GM12873 (cell line): ENCODE results near the gene XRCC5.

Experiments used
- CTCF ChIP-seq: IDR thresholded peaks from 2 replicates; pipeline ENCODE4 v1.5.1; 2012; ENCODE audit warnings: low read depth, mild to moderate bottlenecking, moderate library complexity, low read length, control low read depth; ENCODE audit not compliant: insufficient read depth; ENCODE audit errors: missing control alignments

XRCC5 gene

DNA sequence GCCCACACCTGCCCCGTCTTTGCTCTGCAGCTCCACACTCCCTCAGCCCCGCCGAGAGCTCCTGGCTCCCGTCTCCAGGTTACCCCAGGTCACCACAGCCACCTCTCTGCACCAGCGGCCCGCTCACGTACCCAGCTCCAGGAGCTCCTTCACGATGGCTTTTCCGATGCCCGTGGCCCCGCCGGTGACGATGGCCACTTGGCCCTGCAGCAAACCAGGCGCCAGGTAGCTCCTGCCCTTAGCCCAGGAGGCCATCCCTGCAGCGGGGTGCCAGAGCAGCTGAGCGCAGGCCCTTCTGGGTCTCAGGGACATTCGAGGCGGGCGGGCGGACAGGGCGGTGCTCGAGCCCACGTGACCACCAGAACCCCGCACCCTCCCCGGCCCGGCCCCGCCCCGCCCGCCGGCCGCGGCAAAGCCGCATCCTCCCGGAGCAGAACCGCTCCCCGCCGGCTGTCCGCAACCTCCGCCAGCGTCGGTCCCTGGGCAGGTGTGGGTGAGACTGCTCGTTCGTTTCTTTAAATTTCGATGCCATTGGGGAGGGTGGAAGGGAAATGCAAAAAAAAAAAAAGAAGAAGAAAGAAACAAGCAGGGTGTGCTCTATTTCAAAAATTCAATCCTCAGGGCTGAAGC is 27.5 kb upstream of the XRCC5 start, which contains the start of the genes PECR and TMEM169:
Gene PECR (minus strand): TSS at position 323 of the 630 bp plus-strand sequence. CDS start 68 bp downstream, at position 255.
Gene TMEM169 (plus strand): TSS at position 433 of the 630 bp plus-strand sequence. CDS start 14,045 bp downstream, outside the sequence.
- no peak for TF ChIP-seq CTCF

DNA sequence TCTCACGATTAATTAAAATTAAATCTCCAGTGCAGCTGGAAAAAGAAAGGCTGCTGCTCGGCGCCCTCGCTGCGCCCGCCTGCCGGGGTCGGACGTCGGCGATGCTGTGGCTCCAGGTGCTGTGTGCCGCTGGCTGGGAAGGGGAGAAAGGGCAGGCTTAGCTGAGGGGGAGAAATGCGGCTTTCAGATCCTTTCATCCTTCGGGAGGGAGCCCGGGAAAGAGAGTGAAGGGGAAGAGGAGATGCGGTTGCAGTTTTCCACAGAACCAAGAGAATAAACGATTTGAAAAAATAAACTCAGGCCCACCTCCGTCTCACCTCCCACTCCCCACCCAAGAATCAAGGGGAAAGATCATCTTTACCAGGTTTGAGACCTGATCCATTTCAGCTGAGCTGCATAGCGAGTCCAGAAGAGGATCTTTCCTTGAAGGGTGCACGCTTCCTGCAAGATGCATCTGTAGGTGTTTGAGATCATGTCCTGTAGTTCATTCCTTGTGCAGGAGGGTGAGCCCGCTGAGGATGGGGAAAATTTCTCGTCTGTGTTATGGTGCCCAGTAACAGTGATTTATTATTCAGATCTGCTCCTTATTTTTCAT is 26.9 kb upstream of the XRCC5 start:
- TF ChIP-seq CTCF, result no peak

- TF ChIP-seq CTCF, result no peak
Observed at GRCh38 chr2:216082805-216083204, 26.3 kb upstream of the XRCC5 start.

GRCh38 chr2:216083464-216084281 is 25.5 kb upstream of the XRCC5 start:
- no peak for TF ChIP-seq CTCF

DNA sequence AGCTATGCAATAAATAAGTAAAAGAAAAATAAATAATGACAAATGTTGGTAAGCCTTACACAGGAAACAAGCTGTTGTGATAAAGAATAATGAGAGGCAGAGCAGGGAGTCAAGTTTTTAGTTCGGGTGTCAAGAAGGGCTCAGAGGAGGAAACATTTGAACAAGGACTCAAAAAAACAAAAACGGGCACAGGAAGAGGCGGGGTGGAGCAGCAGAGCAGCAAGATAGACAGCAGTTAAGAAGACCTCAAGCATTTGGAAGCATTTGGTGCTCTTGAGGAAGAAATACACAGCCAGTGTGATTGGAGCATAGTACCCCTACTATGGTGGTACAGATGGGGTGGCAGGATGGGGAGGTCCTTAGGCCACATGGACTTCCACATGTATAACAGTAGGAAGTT is 24.6 kb upstream of the XRCC5 start:
- no peak for TF ChIP-seq CTCF

DNA sequence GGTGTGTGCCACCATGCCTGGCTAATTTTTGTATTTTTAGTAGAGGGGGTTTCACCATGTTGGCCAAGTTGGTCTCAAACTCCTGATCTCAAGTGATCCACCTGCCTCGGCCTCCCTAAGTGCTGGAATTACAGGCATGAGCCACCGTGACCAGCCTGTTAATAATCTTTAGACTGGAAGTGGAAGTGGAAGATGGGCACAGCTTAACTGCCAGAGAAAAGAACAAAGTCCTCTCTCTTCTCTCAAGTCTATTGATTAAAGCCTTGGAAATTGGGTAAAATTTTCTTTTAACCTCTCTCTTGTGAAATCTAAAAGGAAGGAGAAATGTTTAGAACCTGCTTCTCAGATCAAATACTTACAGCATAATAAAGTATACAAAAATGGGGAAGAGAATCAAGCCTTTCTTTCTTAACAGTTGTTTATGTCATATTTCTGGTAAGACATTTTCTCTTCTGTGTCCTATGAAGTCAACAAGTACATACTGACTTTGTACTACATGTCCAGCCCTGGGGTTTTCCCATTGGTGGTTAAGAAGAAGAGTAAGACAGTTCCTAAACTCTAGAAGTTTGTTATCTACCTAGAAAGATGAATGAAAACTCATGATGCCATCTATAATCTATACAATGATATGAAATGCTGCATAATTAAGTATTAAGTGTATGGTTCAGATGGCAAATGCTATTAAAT is 22.8 kb upstream of the XRCC5 start:
- no peak for TF ChIP-seq CTCF
